ENCODE results near the gene XRCC3.

GRCh38 chr14:103762541-103762940 is 47.3 kb upstream of the XRCC3 start:
- TF ChIP-seq POLR2A (IDR thresholded peaks at IDR 0.05) (no peak), CTCF (IDR thresholded peaks at IDR 0.05) (no peak), POLR2AphosphoS5 (IDR thresholded peaks at IDR 0.05) (no peak), EP300 (IDR thresholded peaks at IDR 0.05; ENCODE audit: low read depth) (no peak)

Data from transverse colon (tissue), 4 donors.